MCF 10A (cell line): ENCODE results near the gene GALR2. TPM values are rescaled to one million over a fixed set of nuclear protein-coding genes. Genes with fewer than 3 reads are reported as not detected.

Source experiments
- BruUV-seq: library from RNA; stranded (reverse); fragments of 400-500 nt; replicated peaks from 2 replicates; lab custom pipeline; 2021; lab: Mats Ljungman, UMichigan
- CTCF ChIA-PET: fragments of 300-600 bp; sonication (Branson Sonifier 250); formaldehyde crosslinking; extraction: SDS; loops from one replicate; lab custom pipeline; 2021; ENCODE audit warnings: antibody characterized with exemption, inconsistent platforms; lab: Yijun Ruan, JAX
- POLR2A ChIA-PET: fragments of 300-600, 350-650 bp; sonication (Branson Sonifier 250); formaldehyde crosslinking; extraction: SDS; loops from one replicate; lab custom pipeline; 2020; ENCODE audit warnings: antibody characterized with exemption, inconsistent platforms; lab: Yijun Ruan, JAX
- DNase-seq: peaks from one replicate; pipeline ENCODE4 v3.0.0-alpha.2; 2018; ENCODE audit not compliant: unreplicated experiment
- H3K27ac Mint-ChIP-seq: one replicate; pipeline ENCODE4 v1.8.0; 2022; ENCODE audit warnings: mild to moderate bottlenecking, low read depth, mixed read lengths; ENCODE audit not compliant: unreplicated experiment
- H3K27me3 Mint-ChIP-seq: one replicate; pipeline ENCODE4 v1.8.0; 2022; ENCODE audit warnings: mixed read lengths; ENCODE audit not compliant: insufficient read depth, unreplicated experiment
- H3K36me3 Mint-ChIP-seq: one replicate; pipeline ENCODE4 v1.8.0; 2022; ENCODE audit warnings: mild to moderate bottlenecking, moderate library complexity, mixed read lengths; ENCODE audit not compliant: insufficient read depth, unreplicated experiment
- H3K4me1 Mint-ChIP-seq: one replicate; pipeline ENCODE4 v1.8.0; 2022; ENCODE audit warnings: mixed read lengths; ENCODE audit not compliant: insufficient read depth, unreplicated experiment
- H3K4me3 Mint-ChIP-seq: one replicate; pipeline ENCODE4 v1.8.0; 2022; ENCODE audit warnings: mild to moderate bottlenecking, moderate library complexity, mixed read lengths; ENCODE audit not compliant: unreplicated experiment
- H3K9me3 Mint-ChIP-seq: one replicate; pipeline ENCODE4 v1.8.0; 2022; ENCODE audit warnings: mixed read lengths; ENCODE audit not compliant: unreplicated experiment
- CTCF ChIP-seq: fragments of 200-600 bp; IDR thresholded peaks from one replicate; pipeline ENCODE4 v1.8.0; 2022; ENCODE audit warnings: antibody characterized with exemption, mild to moderate bottlenecking; ENCODE audit not compliant: unreplicated experiment
- intact Hi-C: fragments of 100-400 bp; cut with micrococcal nuclease; formaldehyde crosslinking; loops from 2 replicates; pipeline ENCODE4 v1.14.1; 2022
- total RNA-seq: library from RNA; stranded (reverse); gene quantifications from 2 replicates; pipeline ENCODE4 v1.2.3, GENCODE V29; 2022

The GALR2 gene
- total RNA-seq, 1 experiment from 2014 or later: 0.37 TPM

- no peak for DNase-seq
- no peak overlapping the region for H3K27ac Mint-ChIP-seq
- ChIA-PET POLR2A (no interaction called here), CTCF (interaction anchor here (0.5 to 1.9 kb wide), 3 partner anchors 52 to 943 kb away, joined by 3 to 6 read pairs (median 4); no protein-coding TSS in a partner anchor)
- intact Hi-C loops: no loop called here
- no peaks in the 10 kb centered on the region for H3K27me3 Mint-ChIP-seq
- no peak for TF ChIP-seq CTCF
- H3K9me3 Mint-ChIP-seq: no peaks in the 10 kb centered on the region
- no peaks in the 10 kb centered on the region for H3K4me1 Mint-ChIP-seq
- peaks cover 89% of the 10 kb centered on the region for H3K36me3 Mint-ChIP-seq
- no peak overlapping the region for H3K4me3 Mint-ChIP-seq
- BruUV-seq: no TSS peak
These were observed 8.8 kb upstream of the GALR2 start for GRCh38 chr17:76065775-76066174.

GRCh38 chr17:76071531-76072147, 2.9 kb upstream of the GALR2 start:
- Mint-ChIP-seq H3K36me3 (peaks cover 30% of the 10 kb centered on the region), H3K9me3 (no peaks in the 10 kb centered on the region), H3K4me3 (peak overlapping the region; percentile 90), H3K27ac (peak overlapping the region; percentile 95), H3K27me3 (peaks cover 24% of the 10 kb centered on the region), H3K4me1 (peaks cover 4% of the 10 kb centered on the region)
- intact Hi-C loops: loop anchor here (5.0 kb wide), 2 partner anchors 44 to 59 kb away; partner anchors contain the start of gene EVPL
- no peak for TF ChIP-seq CTCF
- ChIA-PET CTCF (no interaction called here), POLR2A (interaction anchor here (0.6 to 3.1 kb wide), 19 partner anchors 9 to 593 kb away, joined by 3 to 13 read pairs (median 4); partner anchors contain the start of genes ACOX1, EXOC7, MRPL38 and UBALD2)
- no peak for DNase-seq
- TSS peak; percentile 71 for BruUV-seq

GRCh38 chr17:76072148-76072858, 2.3 kb upstream of the GALR2 start, which contains the start of gene SRP68:
Gene SRP68, minus strand, starts transcription at chr17:76072517. Its CDS starts 26 bp downstream, at chr17:76072491.
- intact Hi-C loops: loop anchor here (5.0 kb wide), 2 partner anchors 45 to 60 kb away; partner anchors contain the start of gene EVPL
- peak within 1 kb of the TSS; percentile 90 for H3K4me3 Mint-ChIP-seq
- CTCF ChIA-PET: no interaction called here
- H3K9me3 Mint-ChIP-seq: no peaks in the 10 kb centered on the region
- H3K27ac Mint-ChIP-seq: peak within 1 kb of the TSS; percentile 95
- H3K27me3 Mint-ChIP-seq: peaks cover 30% of the 10 kb centered on the region
- TF ChIP-seq CTCF: no peak
- peak; percentile 90 for DNase-seq
- BruUV-seq: no TSS peak
- H3K4me1 Mint-ChIP-seq: peaks cover 4% of the 10 kb centered on the region
- peaks cover 24% of the 10 kb centered on the region for H3K36me3 Mint-ChIP-seq
- POLR2A ChIA-PET: interaction anchor here (0.7 to 3.1 kb wide), 16 partner anchors 11 to 281 kb away, joined by 3 to 13 read pairs (median 4); partner anchors contain the start of genes EXOC7, MRPL38, PRPSAP1 and UBALD2
